ENCODE data around the gene ADRB1. TPM values are rescaled to one million over a fixed set of nuclear protein-coding genes. Genes with fewer than 3 reads are reported as not detected.
A peak's percentile ranks its signal among the peaks of the same experiment; 100 is the strongest.

Gene ADRB1
- total RNA-seq, 2 donors from 2014 or later: 1.3 to 1.6 TPM

DNA sequence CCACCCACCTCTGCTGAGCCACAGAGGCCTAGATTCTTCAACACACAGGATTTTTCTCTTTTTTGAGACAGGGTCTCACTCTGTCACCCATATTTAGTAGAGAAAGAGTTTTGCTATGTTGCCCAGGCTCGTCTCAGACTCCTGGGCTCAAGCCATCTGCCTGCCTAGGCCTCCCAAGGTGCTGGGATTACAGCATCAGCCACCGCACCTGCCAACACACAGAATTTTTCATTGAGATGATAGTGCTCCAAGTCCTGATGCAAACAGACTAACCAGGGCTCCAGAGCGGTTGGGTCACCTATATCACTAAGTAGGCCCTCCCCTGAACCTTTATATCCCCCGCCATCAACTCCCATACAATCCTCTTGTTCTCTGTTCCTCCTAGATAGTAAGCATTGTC, 24.4 kb upstream of the ADRB1 start:
- peaks cover 4% of the 10 kb centered on the region for H3K36me3 Mint-ChIP-seq
- ATAC-seq (no peak), DNase-seq (ENCODE audit: low spot score) (no peak)
- no peak overlapping the region for H3K4me3 Mint-ChIP-seq
- peaks cover 0 to 6% of the 10 kb centered on the region in 2 donors for H3K27me3 Mint-ChIP-seq
- H3K27ac Mint-ChIP-seq: no peak overlapping the region
- peaks cover 4% of the 10 kb centered on the region for H3K9me3 Mint-ChIP-seq
- peaks cover 6 to 9% of the 10 kb centered on the region in 2 donors for H3K4me1 Mint-ChIP-seq (ENCODE audit: low read depth in 2 of 2)

DNA sequence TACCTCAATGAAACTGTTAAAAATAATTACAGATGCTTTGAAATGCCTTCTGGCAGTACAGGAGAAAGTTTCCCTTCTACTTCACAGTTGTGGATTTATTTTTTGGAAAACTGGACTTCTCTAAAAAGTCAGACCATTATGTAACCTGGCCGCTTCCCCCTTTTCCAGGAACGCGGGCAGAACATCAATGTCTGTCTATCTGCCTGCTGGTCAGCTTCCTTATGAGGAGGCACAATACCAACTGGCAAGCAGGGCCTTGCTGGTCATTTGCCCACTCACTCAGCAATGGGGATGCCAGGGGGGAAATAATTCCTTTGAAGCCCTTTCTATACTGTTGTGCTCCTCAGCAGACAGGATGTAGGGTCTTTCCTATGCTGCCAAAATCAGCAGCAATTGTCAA, 22.5 kb upstream of the ADRB1 start:
- Mint-ChIP-seq H3K27me3 (peaks cover 0 to 3% of the 10 kb centered on the region in 2 donors), H3K36me3 (peaks cover 4% of the 10 kb centered on the region), H3K4me1 (ENCODE audit: low read depth in 2 of 2) (peaks cover 22 to 25% of the 10 kb centered on the region in 2 donors), H3K4me3 (no peak overlapping the region), H3K27ac (peak overlapping the region in 1 of 2 donors; percentile 69), H3K9me3 (peaks cover 4% of the 10 kb centered on the region)
- DNase-seq (ENCODE audit: low spot score) (no peak), ATAC-seq (no peak)

DNA sequence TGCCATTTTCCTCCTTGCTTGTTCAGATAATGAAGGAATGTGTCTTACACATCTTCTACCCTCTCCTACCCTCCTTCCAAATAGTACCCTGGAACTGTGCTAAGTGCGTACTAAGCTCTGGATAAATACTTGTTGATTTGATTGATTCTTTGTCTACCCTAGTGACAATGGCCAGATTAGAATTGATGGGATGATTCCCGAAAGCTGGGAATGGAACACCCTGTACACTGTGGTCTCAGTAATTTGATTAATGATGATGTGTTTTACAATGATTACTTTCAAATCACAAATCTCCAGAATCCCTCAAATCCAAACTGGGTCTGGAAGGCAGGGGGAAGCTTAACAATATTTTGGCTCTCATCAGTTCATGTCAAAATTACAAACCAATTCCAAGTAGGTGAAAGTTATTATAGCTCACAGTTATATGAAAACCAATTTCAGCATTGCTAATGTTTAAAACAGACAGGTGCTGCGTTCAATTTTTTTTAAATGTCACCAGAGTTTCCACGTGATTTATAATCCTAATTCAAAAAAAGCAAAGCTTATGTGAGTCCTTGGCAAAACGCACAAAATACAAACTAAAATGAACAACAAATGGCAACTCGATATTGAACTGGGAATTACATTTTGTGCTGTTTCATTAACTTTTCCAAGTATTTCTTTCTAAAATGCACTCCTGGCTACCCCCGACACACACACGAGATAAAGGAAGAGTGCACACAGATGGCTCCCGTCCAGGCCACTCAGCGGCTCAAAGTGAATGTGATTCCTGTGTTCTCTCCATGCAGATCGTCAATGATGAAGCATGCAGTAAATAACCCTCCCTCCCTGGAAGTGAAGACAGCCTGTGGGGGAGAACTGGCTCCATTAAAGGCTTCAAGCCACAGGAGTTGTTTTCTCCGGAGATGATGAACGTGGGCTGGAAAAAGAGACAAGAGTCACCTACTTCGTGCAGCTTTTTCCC, 21.7 kb upstream of the ADRB1 start:
- no peak for DNase-seq (ENCODE audit: low spot score)
- Mint-ChIP-seq H3K36me3 (peaks cover 4% of the 10 kb centered on the region), H3K27ac (peak overlapping the region in 1 of 2 donors; percentile 69), H3K27me3 (peaks cover 0 to 3% of the 10 kb centered on the region in 2 donors), H3K4me1 (ENCODE audit: low read depth in 2 of 2) (peaks cover 22 to 32% of the 10 kb centered on the region in 2 donors), H3K4me3 (no peak overlapping the region), H3K9me3 (peaks cover 4% of the 10 kb centered on the region)
- no peak for ATAC-seq

DNA sequence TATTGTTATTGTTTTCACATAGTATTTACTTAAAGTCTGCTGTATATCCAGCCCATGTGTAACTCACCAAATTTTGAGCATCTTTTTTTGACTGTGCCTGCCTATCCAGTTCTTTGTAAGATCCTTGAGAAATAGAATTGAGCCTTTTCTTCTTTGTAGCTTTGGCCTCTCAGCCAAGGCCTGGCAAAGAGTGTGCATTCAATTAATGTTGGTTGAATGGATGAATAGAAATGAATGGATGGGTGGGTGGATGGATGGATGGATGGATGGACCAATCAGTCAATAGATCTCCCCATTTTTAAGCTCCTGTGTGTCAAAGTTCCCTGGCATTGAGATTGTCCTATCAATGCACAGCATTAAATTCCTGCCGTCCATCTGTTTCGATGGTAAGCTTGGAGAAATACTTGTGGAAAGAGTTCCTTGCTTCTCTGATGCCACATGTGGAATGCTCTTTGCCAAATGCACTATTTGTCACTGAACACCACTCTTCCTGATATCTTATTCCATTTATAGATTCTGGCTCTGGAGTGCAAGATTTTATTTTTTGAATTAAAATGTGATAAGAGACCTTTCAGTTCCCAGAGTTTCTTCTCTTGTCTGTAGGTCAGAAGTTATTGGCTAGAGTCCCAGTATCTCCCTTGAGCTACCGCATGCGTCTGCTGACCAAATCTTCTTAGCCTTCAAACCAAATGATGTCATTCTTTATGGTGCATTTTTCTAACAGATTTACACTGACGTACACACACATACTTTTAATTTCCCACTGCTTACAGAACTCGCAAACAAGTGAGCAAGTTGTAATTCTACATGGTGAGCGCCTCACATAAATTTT, 20.7 kb upstream of the ADRB1 start:
- Mint-ChIP-seq H3K27me3 (peaks cover 0 to 3% of the 10 kb centered on the region in 2 donors), H3K4me1 (ENCODE audit: low read depth in 2 of 2) (peaks cover 22 to 32% of the 10 kb centered on the region in 2 donors), H3K36me3 (peaks cover 4% of the 10 kb centered on the region), H3K4me3 (no peak overlapping the region), H3K27ac (peak overlapping the region in 1 of 2 donors; percentile 37), H3K9me3 (peaks cover 4% of the 10 kb centered on the region)
- DNase-seq (ENCODE audit: low spot score): no peak
- no peak for ATAC-seq

DNA sequence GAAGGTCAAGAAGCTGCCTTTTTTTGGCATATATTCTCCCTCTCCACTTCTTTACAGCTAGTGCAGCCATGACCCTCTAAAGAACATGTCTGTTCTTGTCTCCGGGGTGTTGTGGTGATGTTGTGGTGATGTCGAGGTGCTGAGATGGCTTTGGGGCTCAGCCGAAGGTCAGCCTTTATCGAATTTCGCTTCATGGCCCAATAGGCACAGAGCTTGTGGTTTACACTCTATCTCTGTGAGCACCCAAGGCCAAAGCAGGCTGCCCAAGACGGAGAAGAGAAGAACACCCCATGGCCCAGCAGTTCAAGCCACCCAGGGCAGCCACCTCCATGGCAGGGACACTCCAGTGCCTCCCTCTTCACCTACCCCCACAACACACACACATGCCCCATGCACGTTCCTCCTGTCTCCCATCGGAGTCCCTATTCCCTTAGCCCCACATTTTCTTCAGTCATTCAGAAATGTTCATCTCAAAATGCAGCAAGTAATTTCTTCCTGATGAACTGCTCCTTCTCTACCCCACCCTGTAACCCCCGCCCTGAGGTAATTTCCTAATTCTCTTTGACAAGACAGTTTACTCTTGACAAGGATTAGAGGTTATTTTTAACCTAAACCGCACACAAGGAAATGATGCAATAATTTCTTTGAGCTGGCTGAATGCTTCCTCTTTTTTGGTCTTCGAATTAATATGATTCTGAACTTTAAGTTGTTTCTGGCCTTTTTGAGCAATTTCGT, 18.6 kb upstream of the ADRB1 start:
- DNase-seq (ENCODE audit: low spot score) (peak; percentile 62), ATAC-seq (peak; percentile 83 to 90)
- Mint-ChIP-seq H3K36me3 (peaks cover 4% of the 10 kb centered on the region), H3K9me3 (peaks cover 4% of the 10 kb centered on the region), H3K4me3 (peak overlapping the region; percentile 66), H3K4me1 (ENCODE audit: low read depth in 2 of 2) (peaks cover 29 to 38% of the 10 kb centered on the region in 2 donors), H3K27ac (peak overlapping the region; percentile 91 to 97), H3K27me3 (peaks cover 0 to 7% of the 10 kb centered on the region in 2 donors)

DNA sequence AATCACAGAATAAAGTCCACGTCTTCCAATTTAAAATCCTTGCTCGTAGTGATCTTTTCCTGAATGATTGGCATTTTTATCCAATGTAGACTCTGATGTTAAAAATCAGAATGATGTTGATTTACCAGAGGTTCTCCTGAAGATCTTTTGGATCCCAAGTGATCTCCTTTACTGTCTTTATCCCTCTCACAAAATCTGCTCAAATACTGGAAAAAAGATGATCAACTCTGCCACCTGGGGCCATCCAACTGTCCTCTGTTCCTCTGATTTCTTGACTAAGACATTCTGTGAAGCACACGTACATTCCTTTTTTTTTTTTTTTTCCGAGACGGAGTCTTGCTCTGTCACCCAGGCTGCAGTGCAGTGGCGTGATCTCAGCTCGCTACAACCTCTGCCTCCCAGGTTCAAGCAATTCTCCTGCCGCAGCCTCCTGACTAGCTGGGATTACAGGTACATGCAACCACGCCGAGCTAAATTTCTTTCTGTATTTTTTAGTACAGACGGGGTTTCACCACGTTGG, 18.0 kb upstream of the ADRB1 start:
- no peak for DNase-seq (ENCODE audit: low spot score)
- Mint-ChIP-seq H3K36me3 (peaks cover 4% of the 10 kb centered on the region), H3K4me3 (peak overlapping the region; percentile 66), H3K9me3 (peaks cover 4% of the 10 kb centered on the region), H3K27me3 (peaks cover 0 to 7% of the 10 kb centered on the region in 2 donors), H3K4me1 (ENCODE audit: low read depth in 2 of 2) (peaks cover 29 to 40% of the 10 kb centered on the region in 2 donors), H3K27ac (peak overlapping the region; percentile 91 to 97)
- ATAC-seq: no peak

DNA sequence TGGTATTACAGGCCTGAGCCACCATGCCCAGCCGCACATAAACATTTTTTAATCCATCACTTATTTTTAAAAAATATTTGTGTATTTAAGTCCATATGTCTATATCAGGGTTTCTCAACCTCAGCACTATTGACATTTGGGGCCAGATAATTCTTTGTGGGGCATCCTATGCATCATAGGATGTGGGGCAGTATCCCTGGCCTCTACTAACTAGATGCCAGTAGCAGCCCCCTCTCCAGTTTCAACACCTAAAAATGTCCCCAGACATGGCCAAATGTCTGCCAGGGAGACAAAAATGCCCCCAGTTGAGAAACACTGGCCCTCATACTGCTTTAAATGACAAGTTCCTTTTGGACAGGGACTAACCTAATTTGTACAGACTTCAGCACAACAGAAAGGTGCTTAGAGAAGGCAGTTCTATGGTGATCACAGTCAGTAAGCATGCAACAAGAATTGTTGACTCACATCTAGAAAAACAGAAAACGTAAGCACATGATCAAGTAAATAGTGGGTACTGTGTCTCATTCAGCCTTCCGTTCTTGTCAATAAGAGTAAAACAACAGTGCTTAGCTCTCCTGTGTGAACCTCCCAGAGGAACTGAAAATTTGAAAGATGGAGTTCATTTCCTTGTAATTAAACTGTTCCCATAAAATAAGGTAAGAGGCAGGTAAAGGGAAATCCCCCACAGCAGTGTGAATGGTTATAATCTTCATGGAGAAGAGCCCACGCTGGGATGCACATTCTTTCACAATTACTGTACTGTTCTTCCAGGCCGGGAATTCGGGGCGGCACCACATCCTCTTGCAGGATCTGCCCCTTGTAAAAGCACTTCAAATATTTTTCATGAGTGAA, 17.3 kb upstream of the ADRB1 start:
- no peak for ATAC-seq
- DNase-seq (ENCODE audit: low spot score): no peak
- Mint-ChIP-seq H3K36me3 (peaks cover 4% of the 10 kb centered on the region), H3K4me1 (ENCODE audit: low read depth in 2 of 2) (peaks cover 29 to 45% of the 10 kb centered on the region in 2 donors), H3K9me3 (peaks cover 4% of the 10 kb centered on the region), H3K4me3 (peak overlapping the region; percentile 66), H3K27ac (peak overlapping the region; percentile 91 to 97), H3K27me3 (peaks cover 6 to 7% of the 10 kb centered on the region in 2 donors)

DNA sequence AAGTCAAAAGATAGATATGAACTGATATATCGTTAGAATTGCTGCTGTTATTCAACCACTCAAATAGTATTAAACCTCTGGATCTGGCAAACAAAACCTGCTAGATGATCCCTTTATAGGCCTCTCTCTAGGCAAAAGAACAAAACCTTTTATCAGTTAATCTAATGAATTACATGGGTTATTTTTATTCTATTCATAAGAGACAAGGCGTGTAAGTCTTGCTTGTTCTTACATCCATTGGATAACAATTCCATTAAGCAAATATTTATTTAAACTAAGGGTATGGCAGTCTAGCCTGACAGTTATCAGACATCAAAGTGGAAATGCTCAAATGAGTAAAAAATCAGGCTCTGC, 16.6 kb upstream of the ADRB1 start:
- Mint-ChIP-seq H3K4me3 (no peak overlapping the region), H3K27me3 (peaks cover 3 to 9% of the 10 kb centered on the region in 2 donors), H3K36me3 (peaks cover 4% of the 10 kb centered on the region), H3K27ac (peak overlapping the region in 1 of 2 donors; percentile 97), H3K9me3 (peaks cover 4% of the 10 kb centered on the region), H3K4me1 (ENCODE audit: low read depth in 2 of 2) (peaks cover 29 to 42% of the 10 kb centered on the region in 2 donors)
- DNase-seq (ENCODE audit: low spot score): no peak
- ATAC-seq: no peak

DNA sequence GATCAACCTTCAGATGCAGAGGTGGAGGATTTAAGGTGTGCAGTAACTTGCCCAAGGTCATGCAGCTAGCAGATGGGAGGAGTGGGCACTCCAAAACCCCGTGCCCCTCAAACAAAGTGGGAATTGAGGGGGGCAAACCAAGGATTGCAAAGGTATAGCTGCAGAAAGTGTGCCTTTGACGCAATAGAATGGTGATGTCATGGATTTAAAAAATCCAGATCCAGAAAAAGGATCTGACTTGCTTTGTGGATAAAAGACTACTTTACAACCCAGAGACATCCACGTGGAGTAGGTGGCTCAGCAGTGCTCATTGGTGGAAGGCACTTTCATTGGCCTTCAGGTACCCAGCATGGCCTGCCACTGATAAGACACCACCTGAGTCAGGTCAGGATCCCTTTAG, 15.7 kb upstream of the ADRB1 start:
- H3K4me3 Mint-ChIP-seq: no peak overlapping the region
- ATAC-seq (no peak), DNase-seq (ENCODE audit: low spot score) (no peak)
- H3K27ac Mint-ChIP-seq: no peak overlapping the region
- H3K4me1 Mint-ChIP-seq (ENCODE audit: low read depth in 2 of 2): peaks cover 29 to 42% of the 10 kb centered on the region in 2 donors
- peaks cover 4% of the 10 kb centered on the region for H3K9me3 Mint-ChIP-seq
- H3K27me3 Mint-ChIP-seq: peaks cover 3 to 9% of the 10 kb centered on the region in 2 donors
- peaks cover 4% of the 10 kb centered on the region for H3K36me3 Mint-ChIP-seq

DNA sequence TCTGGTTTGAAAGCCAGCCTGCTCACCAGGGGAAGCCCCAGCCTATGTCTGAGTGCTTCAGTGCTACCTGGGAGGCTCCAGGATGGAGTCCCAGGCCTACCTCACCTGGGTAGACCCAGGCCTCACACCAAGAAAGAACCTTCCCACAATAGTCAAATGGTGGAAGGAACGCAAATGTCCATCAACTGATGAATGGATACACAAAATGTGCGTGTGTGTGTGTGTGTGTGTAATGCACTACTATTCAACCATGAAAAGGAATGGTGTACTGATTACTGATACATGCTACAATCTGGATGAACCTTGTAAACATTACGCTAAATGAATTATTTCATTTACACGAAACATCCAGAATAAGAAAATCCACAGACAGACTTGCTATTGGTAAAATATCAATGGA, 15.2 kb upstream of the ADRB1 start:
- no peak overlapping the region for H3K4me3 Mint-ChIP-seq
- ATAC-seq: no peak
- peak overlapping the region in 1 of 2 donors; percentile 11 for H3K27ac Mint-ChIP-seq
- H3K27me3 Mint-ChIP-seq: peaks cover 3 to 9% of the 10 kb centered on the region in 2 donors
- peaks cover 4% of the 10 kb centered on the region for H3K9me3 Mint-ChIP-seq
- no peak for DNase-seq (ENCODE audit: low spot score)
- H3K36me3 Mint-ChIP-seq: peaks cover 4% of the 10 kb centered on the region
- H3K4me1 Mint-ChIP-seq (ENCODE audit: low read depth in 2 of 2): peaks cover 29 to 42% of the 10 kb centered on the region in 2 donors

DNA sequence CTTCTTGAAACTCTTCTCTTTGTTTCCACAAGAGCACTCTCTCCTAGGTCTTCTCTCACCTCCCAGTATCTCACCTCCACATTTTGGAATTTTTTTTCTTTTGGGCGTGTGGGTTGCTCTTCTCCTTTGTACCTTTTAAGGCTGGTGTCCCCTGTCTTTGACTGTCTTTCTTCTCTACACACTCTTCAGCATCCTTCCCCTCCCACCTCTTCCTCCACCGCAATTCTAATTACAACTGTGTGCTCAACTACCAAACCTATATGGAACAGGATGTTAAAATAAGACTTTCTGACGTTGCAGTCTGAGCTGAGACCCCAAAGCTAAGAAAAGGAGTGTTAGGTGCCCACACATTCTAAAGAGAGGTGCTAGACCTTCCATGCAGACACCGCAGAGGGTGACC, 14.0 kb upstream of the ADRB1 start:
- H3K4me3 Mint-ChIP-seq: no peak overlapping the region
- peak overlapping the region in 1 of 2 donors; percentile 11 for H3K27ac Mint-ChIP-seq
- no peaks in the 10 kb centered on the region for H3K36me3 Mint-ChIP-seq
- peaks cover 5 to 9% of the 10 kb centered on the region in 2 donors for H3K27me3 Mint-ChIP-seq
- ATAC-seq (no peak), DNase-seq (ENCODE audit: low spot score) (no peak)
- H3K9me3 Mint-ChIP-seq: no peaks in the 10 kb centered on the region
- H3K4me1 Mint-ChIP-seq (ENCODE audit: low read depth in 2 of 2): peaks cover 18 to 32% of the 10 kb centered on the region in 2 donors

DNA sequence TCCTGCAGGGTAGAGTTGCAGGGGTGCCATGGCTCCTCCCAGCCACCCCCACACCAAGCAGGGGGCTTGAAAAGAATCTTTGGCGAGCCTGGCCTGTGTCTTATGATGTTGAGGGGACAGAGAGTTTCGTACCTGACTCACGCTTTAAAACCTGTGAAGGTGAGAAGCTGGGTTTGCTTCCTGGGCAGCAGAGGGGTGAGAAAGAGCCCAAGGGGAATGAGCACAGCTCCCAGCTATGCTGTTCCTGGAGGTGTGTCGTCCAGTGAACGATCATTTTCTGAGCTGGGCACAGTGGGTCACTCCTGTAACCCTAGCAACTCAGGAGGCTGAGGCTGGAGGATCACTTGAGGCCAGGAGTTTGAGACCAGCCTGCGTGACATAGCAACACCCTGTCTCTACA, 13.5 kb upstream of the ADRB1 start:
- H3K27ac Mint-ChIP-seq: peak overlapping the region in 1 of 2 donors; percentile 11
- DNase-seq (ENCODE audit: low spot score): no peak
- no peaks in the 10 kb centered on the region for H3K36me3 Mint-ChIP-seq
- no peaks in the 10 kb centered on the region for H3K9me3 Mint-ChIP-seq
- peaks cover 5 to 9% of the 10 kb centered on the region in 2 donors for H3K27me3 Mint-ChIP-seq
- H3K4me3 Mint-ChIP-seq: no peak overlapping the region
- peaks cover 13 to 27% of the 10 kb centered on the region in 2 donors for H3K4me1 Mint-ChIP-seq (ENCODE audit: low read depth in 2 of 2)
- no peak for ATAC-seq

Measured in natural killer cell treated with Interleukin-12 subunit alpha and Interleukin-12 subunit beta and Interleukin-15 and Interleukin-18, amount 100 ng/mL, for 72 hours (primary cell).